GM10248 (cell line): ENCODE measurements around the gene LEPROT.
"Not testable (repeated sequence)": the region's sequence is repeated elsewhere in the genome, so short reads cannot be mapped to it uniquely, and the experiment has no call there.

Experiments
- CTCF ChIA-PET: fragments of 300-600 bp; sonication (Branson Sonifier 250); formaldehyde crosslinking; extraction: SDS; loops from one replicate; lab custom pipeline; 2021; ENCODE audit warnings: antibody characterized with exemption; lab: Yijun Ruan, JAX
- POLR2A ChIA-PET: fragments of 350-650 bp; sonication (Branson Sonifier 250); formaldehyde crosslinking; extraction: SDS; loops from one replicate; lab custom pipeline; 2020; ENCODE audit warnings: antibody characterized with exemption; lab: Yijun Ruan, JAX
- DNase-seq: peaks from one replicate; pipeline ENCODE4 v3.0.0; 2012; ENCODE audit errors: extremely low spot score
- CTCF ChIP-seq: IDR thresholded peaks from 2 replicates; pipeline ENCODE4 v1.5.1; 2012; ENCODE audit warnings: mild to moderate bottlenecking, low read depth; ENCODE audit errors: extremely low read depth, missing control alignments, control extremely low read depth

Gene LEPROT

GRCh38 chr1:65445837-65446236, 25.4 kb downstream of the LEPROT start:
- CTCF ChIA-PET = no interaction called here
- POLR2A ChIA-PET = no interaction called here
- DNase-seq = no peak
- no peak for TF ChIP-seq CTCF

- CTCF ChIA-PET = interaction anchor here (0.8 to 1.6 kb wide), 3 partner anchors 10 to 152 kb away, joined by 3 to 6 read pairs (median 3); no protein-coding TSS in a partner anchor
- DNase-seq = no peak
- no peak for TF ChIP-seq CTCF
Measured at GRCh38 chr1:65449214-65449823, 28.9 kb downstream of the LEPROT start.

GRCh38 chr1:65455678-65456077, 35.2 kb downstream of the LEPROT start:
- CTCF ChIA-PET = not testable (repeated sequence)

More at GRCh38 chr1:65449214-65449823, 28.9 kb downstream of the LEPROT start:
- POLR2A ChIA-PET = no interaction called here

GRCh38 chr1:65456481-65456880, 36.0 kb downstream of the LEPROT start:
- CTCF ChIA-PET = no interaction called here
- TF ChIP-seq CTCF = no peak
- no peak for DNase-seq
- POLR2A ChIA-PET = no interaction called here

More at GRCh38 chr1:65455678-65456077, 35.2 kb downstream of the LEPROT start:
- POLR2A ChIA-PET, DNase-seq: not testable (repeated sequence)

DNA sequence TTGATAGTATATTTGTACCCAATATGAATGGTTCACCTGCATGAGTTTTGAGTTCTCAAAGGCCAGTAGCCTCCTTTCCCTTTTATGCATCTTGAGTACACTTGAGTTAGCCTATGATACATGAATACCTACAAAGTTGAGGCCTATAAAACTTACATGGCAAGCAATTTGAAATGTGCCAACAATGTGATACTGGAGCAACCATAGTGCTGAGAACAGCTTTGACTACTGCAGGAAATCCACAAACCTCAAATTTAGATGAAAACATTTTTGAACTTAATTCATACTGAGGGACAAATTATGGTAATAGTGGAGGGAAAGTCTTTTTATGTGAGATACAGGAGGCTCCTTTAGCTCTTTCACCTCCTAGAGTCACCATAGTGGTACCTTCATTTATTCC, 37.4 kb downstream of the LEPROT start:
- DNase-seq = no peak
- POLR2A ChIA-PET = no interaction called here
- CTCF ChIA-PET = interaction anchor here (1.5 to 2.7 kb wide), 2 partner anchors 16 to 113 kb away, joined by 3 to 20 read pairs; no protein-coding TSS in a partner anchor
- TF ChIP-seq CTCF = no peak

DNA sequence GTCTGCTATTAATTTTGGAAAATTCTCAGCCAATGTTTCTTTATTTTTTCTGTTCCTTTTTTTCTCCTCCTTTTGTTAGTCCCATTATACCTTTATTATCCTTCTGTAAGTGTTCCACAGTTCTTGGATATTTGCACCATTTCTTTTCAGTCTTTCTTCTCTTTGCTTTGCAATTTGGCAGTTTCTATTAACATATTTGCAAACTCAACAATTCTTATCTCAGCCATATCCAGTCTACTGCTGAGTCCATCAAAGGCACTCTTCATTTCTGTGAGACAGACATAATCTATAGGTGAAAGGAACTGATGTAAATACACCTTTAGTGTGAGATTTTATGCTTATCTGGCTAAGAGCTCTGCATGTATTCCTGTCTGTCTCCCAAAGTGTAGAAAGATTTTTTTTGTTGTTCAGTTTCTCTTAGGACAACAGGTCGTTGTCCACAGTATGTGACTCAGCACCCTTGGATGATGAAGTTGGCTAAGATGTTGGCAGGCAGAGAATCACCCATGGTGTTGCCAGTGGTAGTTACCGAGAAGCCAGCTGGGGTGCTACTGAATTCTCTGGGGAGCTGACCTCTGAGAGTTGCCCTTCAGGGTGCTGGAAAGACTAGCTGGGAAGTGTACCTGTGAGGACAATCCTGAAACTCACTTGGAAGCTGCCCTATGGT, 38.4 kb downstream of the LEPROT start:
- CTCF ChIA-PET = interaction anchor here (0.7 to 2.7 kb wide), 25 partner anchors 10 to 520 kb away, joined by 3 to 20 read pairs (median 5); partner anchors contain the start of genes LEPR and LEPROT
- no peak for DNase-seq
- TF ChIP-seq CTCF = no peak

GRCh38 chr1:65459397-65459768, 38.9 kb downstream of the LEPROT start:
- POLR2A ChIA-PET = no interaction called here
- CTCF ChIA-PET = interaction anchor here (0.7 to 2.7 kb wide), 25 partner anchors 9 to 520 kb away, joined by 3 to 20 read pairs (median 5); partner anchors contain the start of genes LEPR and LEPROT
- peak; percentile 46 for TF ChIP-seq CTCF
- DNase-seq = peak; percentile 34

More for the DNA sequence above, 38.4 kb downstream of the LEPROT start:
- POLR2A ChIA-PET = no interaction called here

- CTCF ChIA-PET, POLR2A ChIA-PET, DNase-seq: not testable (repeated sequence)
Measured at GRCh38 chr1:65465837-65466236, 45.4 kb downstream of the LEPROT start.
